Daoy (cell line): ENCODE results near the gene IFIH1. TPM values are rescaled to one million over a fixed set of nuclear protein-coding genes. Genes with fewer than 3 reads are reported as not detected.
A peak's percentile ranks its signal among the peaks of the same experiment; 100 is the strongest.

Experiments
- DNase-seq: peaks from one replicate; pipeline ENCODE4 v3.0.0-alpha.2; 2015; ENCODE audit warnings: low read depth
- total RNA-seq: library from RNA; depleted of rRNA; stranded (reverse); fragments of >200 nt; shearing (Covaris generic); gene quantifications from 2 replicates; pipeline ENCODE4 v1.2.3, GENCODE V29; 2014; rRNA removed

IFIH1 gene
- total RNA-seq = 10.6 and 12.1 TPM in 2 replicates

GRCh38 chr2:162318328-162319180, at the start of gene IFIH1:
Gene IFIH1 (minus strand): TSS chr2:162318684. CDS start chr2:162318307, 377 bp downstream.
- DNase-seq = peak; percentile 92

DNA sequence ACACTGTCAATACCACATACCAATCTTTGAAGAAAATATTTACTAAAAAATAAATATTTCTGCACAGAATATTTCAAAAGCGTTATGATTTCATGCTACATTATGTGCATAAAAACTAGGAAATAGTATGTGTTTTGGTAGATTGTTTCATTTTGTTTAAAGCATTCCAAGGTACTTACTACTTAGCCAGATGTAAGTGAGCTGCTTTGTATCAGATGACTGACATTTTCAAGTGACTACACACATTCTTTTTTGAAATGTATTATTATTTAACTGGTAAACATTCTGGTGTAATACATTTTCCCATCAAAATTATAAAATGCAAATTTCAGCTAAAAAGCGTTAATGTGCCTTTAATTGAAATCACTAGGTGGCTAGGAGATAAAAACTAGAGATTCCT, 46.9 kb upstream of the IFIH1 start:
- DNase-seq = no peak

- no peak for DNase-seq
Observed at GRCh38 chr2:162344617-162344950, 26.1 kb upstream of the IFIH1 start.

GRCh38 chr2:162343824-162344616, 25.5 kb upstream of the IFIH1 start, which contains the start of gene GCA:
Gene GCA (plus strand): TSS chr2:162344132. CDS start chr2:162344249, 117 bp downstream.
- peak; percentile 97 for DNase-seq

DNA sequence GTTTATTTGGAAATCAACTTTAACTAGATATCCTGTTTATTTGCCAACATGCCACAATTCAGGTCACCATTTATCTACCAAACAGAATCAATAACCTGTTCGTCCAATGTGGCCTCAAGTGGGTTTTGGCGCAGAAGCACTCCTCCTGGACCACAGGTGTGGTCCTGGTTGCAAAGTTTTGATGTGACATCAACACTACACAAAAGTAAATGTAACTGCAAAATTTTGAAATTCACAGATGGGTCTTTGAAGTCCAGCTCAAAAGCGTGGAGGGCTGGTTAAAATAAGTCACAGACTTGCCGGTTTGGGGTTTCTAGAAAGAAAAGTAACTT, 25.0 kb upstream of the IFIH1 start:
- no peak for DNase-seq

GRCh38 chr2:162342841-162343240, 24.4 kb upstream of the IFIH1 start:
- no peak for DNase-seq

DNA sequence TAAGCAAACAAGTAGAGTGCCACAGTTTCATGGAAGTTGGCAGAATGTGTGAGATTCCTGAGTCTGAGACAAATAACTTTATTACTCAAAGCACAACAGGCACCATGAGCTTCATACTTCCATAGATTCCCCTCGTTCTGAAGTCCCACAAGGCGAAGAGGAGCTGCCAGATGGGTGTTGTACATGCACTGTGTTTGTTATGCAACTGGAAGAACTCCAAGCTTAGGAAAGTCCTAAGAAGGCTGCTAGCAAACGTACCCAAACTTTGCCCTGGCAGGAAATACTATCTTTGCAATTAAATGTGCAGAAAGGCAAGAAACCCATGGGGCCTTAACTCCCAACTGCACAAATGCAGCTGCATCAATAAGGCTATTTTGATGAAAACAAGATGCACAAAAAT, 23.8 kb upstream of the IFIH1 start:
- DNase-seq = no peak

DNA sequence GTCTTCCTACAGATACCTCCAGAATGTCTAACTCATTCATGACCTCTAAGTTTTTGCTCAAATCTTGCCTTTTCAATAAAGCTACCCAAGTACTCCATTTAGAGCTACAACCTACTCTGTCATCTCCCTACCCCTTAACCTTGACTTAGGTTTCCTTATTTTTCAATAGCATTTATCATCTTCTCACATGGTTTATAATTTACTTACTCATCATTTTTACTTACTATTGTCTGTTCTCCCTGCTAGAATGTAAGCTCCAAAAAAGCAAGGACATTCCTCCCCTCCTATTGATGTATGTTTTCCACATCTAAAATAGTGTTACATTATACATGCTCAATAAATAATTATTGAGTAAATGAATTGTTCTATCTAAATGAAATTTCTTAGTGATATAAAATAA, 22.3 kb upstream of the IFIH1 start:
- no peak for DNase-seq

- no peak for DNase-seq
Observed at GRCh38 chr2:162337868-162338267, 19.4 kb upstream of the IFIH1 start.

DNA sequence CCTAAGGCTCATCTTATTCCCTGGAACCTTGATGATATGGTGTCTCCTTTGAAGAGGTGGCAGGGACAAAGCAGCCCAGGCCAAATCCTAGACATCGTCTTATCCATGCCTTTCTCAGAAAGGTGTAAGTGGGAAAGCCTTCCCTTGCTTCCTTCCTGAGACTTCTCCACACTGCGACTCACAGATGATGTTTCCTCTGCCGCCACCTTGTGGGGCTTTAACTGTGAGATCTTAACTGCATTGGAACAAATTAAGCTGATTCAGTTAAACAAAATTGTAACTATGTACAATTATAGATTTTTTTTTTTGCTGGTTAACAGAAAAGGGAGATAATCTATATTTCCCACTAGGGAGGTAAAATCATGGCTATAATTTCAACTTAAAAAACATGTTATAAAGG, 15.5 kb upstream of the IFIH1 start:
- DNase-seq = peak; percentile 35

DNA sequence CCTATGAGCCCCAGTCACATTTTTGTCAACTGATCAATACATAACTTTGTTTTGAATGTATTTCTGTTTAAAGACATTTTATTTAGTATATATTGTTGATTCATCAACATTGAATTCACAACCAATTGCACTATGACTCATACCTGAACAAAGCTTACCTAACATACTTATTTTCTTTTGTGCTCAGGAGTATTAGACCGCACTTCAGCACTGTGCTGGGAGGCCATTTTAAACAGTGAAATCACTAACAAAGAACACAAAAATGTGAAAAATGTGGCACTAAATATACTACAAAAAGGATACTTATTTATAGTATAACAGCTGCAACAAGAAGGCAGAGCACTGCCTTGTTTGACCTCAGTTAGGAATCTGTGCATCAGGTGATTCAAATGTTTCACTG, 12.4 kb upstream of the IFIH1 start:
- no peak for DNase-seq

DNA sequence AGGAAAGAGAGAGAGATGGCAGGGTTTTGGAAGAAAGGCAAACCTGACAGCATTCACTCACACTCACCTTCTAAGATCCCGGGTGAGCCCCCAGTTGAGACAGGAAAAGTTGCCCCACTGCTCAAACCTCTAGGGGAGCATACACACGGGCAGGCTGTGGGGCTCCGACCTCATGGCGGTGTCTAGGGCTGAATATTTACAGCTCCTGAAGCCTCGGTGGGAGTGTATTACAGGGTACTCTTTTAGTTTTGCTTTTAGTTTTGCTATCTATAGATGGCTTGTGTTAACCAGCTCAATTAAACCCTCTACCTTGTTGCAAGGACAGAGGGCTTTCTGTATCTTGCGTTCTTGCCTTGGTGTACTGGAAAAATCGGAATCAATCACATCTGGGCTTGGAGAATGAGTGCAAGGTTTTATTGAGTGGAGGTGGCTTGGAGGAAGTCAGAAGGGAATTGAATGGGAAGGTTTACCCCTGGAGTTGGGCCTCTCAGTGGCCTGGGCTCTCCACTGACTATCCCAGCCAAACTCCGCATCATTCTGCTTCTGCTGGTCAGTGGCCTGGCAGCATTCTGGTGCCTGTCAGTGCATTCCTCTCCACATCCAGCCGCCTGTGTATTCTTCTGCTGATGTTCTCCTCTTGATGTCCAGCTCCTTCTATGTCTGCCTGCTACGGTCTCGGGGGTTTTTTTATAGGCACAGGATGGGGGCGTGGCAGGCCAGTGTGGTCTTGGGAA, 10.1 kb upstream of the IFIH1 start:
- no peak for DNase-seq

DNA sequence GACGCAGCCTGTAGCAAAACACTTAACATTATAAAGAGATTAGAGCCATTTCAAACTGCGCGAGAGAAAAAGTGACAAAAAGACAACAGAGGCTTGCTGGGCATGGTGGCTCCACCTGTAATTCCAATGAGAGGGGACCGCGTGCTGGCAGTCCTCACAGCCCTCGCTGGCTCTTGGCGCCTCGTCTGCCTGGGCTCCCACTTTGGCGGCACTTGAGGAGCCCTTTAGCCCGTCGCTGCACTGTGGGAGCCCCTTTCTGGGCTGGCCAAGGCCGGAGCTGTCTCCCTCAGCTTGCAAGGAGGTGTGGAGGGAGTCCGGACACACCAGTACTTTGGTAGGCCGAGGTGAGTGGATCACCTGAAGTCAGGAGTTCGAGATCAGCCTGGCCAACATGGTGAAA, 9.3 kb upstream of the IFIH1 start:
- no peak for DNase-seq

DNA sequence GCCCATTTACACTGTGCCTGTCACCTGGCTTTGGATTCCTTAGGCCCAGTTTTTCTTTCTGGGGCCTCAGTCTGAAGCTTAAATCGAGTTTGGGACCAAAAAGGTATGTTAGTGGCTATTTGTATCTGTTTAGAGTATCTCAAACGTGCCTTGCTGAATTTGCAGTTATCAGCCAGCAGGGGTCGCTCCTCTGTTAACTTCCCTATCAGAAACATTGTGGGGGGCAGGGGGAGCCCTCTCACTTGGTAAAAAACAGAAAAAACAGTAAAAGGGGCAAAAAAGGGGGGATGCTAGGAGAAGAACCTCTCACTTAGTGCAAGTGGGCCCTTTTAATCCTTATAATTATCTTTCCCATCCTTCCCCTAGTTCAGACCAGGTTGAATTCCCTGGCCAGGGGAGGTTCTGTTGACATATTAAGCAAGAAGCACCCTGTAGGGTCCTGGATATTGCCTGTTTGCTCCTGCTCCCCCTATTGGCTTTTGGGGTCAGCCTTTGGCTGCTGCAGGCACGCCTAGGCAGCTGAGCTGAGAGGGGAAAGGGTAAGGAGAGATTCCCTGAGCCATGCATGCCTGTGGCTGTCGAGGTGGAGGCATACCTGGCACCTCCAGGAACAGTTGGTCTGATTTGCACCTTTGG, 8.8 kb upstream of the IFIH1 start:
- no peak for DNase-seq

DNA sequence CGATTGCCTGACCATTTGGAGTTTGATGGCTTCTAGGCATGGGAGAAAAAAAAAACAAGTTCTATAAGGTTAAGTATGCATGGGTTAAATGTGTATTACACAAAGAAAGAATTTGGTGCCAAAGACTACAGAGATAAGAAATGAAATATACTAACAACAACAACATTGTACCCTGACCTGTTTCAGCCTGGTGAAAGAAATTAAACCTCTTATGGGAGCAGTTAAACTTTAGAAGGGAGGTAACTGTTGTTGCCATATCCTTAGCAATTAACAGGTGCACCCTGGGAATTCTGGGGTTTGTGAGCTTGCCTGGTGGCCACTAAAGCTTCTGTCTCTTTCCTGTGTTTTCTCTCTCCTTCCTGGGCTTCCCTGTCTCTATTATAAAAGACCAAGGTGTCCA, 6.5 kb upstream of the IFIH1 start:
- no peak for DNase-seq

DNA sequence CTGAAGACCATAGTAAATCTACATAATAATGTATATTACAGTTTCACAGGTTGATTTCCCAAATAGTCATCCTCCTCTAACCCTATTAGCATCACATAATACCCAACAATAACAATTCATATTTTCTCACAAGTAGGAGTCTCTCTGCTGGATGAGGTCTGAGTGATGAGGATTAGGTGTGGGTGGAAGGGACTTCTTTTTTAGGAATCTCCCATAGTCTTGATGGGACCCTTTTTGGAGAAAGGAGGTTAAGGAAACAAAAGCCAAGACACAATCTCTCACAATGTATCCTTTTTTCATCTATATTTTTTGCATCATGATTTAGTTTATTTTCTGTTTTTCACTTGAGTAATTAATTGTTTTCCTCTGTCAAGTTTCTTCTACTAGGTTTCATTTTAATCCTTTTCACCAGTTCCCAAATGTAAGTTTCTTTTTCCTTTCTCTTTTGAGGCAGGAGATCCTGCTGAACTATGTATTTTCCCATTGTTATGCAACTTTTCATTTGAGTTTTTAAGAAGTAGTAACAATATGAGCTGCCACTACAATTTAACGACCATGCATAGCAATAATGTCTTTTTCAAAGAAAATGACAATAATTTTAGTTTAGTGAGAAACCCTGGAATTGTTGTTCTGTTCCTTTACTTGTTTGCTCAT, 2.5 kb upstream of the IFIH1 start:
- DNase-seq = no peak

DNA sequence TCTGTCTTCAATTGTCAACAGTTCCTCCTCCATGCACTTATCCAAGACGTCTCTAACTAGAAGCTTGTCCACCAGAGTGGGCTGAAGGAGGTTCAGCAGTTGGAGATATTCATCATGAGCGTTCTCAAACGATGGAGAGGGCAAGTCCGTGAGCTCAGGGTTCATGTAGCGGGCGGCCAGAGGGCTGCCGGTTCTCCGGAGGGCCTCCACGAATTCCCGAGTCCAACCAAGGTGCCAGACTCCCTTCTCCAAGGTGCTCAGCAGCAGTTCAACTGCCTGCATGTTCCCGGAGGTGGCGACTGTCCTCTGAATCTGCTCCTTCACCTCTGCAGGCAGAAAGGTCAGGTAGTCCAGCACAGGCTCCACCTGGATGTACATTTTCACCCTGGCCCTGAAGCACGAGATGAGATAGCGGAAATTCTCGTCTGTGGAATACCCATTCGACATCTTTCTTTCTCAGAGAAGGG, 590 bp downstream of the IFIH1 start:
- peak; percentile 37 for DNase-seq

DNA sequence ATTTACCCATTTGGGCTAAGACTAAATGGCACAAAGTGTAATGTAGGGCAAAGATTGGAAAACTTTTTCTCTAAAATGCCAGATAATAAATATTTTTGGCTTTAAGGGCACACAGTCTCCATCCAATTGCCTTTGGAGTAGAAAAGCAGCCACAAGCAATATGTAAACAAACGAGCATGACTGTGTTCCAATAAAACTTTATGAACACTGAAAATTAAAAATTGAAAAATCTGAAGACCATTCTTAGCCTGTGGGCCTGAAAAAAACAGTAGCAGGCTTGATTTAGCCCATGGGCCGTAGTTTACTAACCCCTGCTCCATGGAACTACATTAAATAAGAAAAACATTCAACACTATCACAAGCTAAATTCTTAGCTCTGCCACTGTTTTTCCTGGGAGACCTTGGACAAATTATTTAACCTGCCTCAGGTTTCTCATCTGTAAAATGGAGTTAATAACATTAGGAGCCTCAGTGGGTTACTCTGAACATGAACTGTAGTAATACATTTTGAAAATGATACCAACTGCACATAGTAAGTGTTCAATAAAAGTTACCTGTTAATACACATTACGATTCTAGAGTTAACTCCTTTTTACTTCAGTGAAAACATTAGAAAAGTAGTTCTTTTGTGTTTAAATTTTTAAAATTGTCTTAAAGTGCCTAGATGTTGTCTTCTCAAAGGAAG, 1.3 kb downstream of the IFIH1 start:
- no peak for DNase-seq

DNA sequence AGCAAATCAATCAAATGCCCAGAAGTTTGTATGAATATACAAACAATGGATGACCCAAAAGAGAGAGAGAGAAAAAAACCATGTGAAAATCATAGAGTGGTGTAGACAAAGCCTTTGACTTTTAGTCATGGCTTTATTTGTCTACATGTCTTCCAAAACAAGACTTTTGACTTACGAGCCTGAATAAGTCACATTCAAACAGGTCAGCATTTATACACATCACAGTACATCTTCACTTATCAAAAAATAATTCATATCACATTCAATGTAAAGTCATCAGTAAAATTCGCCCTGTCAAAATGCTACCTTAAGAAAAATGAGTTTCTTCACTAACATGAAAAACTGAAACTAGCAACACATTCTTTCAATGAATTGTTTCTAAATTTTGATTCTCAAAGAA, 1.9 kb downstream of the IFIH1 start:
- no peak for DNase-seq

DNA sequence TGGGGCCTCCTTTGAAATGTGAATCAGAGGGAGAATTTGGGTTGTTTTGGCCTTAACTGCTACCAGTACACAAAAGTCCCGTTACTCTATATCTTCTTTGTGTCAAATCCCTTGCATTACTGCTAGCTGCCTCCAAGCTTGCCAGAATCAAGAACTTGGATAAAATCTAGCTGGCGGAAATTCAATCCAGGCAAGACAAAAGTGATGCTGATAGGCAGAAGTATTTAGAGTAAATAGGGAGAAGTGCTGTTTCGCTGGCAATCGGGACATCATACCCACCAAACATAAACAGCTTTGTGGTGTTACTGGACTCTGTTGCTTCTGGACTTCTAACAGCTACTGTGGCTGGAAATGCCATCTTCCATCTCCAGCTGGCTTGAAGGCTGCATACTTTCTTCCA, 2.5 kb downstream of the IFIH1 start:
- DNase-seq = no peak

DNA sequence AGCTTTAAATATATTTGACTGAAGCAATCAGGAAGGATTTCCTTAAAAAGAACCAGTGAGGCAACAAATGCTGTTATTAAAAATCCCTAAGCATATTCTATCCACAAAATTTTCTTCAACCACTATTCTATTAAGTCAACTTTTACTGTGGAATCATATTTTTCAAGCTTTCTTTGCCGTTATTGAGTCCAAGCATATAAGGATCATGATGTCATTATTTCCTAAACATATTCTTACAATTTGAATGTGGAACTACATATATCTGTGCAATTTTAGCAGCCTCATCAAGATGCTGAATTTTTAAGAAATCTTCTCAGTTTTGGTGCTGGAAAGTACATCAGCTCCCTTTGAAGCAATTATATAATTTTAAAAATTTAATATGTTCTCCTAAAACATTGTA, 5.6 kb downstream of the IFIH1 start:
- no peak for DNase-seq
